Measurements from ENCODE around the gene KRT81. TPM values are rescaled to one million over a fixed set of nuclear protein-coding genes. Genes with fewer than 3 reads are reported as not detected.
"Not testable (repeated sequence)": the region's sequence is repeated elsewhere in the genome, so short reads cannot be mapped to it uniquely, and the experiment has no call there.

The KRT81 gene
- total RNA-seq, 1 experiment from 2014 or later = 0.70 TPM

DNA sequence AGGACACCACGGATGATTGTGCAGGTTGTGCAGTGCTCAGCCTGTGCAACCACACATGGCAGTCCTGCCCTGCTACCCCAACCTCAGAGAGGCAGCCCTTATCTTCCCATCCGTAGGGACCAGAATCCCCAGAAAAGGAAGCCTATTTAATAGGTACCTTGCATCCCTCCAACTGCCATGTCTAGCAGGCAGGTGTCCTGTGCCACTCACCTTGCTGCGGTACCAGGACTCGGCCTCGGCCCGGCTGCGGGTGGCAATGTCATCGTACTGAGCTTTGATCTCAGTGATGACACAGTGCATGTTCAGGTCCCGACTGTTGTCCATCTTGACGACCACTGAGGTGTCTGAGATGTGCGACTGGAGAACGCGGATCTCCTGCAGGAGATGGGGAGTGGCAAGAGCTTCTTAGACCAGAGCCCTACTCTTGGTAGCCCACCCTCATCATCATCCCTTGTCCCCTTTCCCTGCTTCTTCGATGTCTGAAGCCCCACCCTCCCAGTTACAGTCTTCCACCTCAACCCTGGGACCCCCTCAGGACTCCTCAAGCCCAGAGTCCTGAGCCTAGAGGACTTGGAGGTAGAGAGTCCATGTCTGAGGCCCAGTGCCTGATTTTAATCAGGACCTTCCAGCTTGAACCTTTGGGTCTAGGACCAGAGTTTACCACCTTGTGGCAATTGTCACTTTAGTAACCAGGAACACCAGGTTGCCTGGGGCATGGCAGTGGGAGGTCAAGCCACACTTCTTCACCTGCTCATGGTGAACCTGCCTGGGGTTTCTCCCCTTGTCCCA, 37.7 kb downstream of the KRT81 start:
- POLR2A ChIA-PET = no interaction called here
- H3K27ac Mint-ChIP-seq = no peak overlapping the region
- no peak overlapping the region for H3K4me3 Mint-ChIP-seq
- ATAC-seq = no peak
- DNase-seq (ENCODE audit: low spot score) = no peak
- CTCF ChIA-PET = interaction anchor here (1.8 kb wide), 1 partner anchor 54 kb away, joined by 4 read pairs; no protein-coding TSS in a partner anchor
- H3K4me1 Mint-ChIP-seq = peaks cover 17% of the 10 kb centered on the region
- no peaks in the 10 kb centered on the region for H3K36me3 Mint-ChIP-seq
- peaks cover 66% of the 10 kb centered on the region for H3K27me3 Mint-ChIP-seq (ENCODE audit: low read depth)
- H3K9me3 Mint-ChIP-seq = no peaks in the 10 kb centered on the region
- no peak for TF ChIP-seq PRRX2 (CRISPR knock-in tag; IDR thresholded peaks at IDR 0.05)
- no peak for TF ChIP-seq SMAD3 (CRISPR knock-in tag; IDR thresholded peaks at IDR 0.05; ENCODE audit: borderline replicate concordance)
- TF ChIP-seq ATF1 (CRISPR knock-in tag; IDR thresholded peaks at IDR 0.05) = no peak
- TF ChIP-seq, protein P1, sequence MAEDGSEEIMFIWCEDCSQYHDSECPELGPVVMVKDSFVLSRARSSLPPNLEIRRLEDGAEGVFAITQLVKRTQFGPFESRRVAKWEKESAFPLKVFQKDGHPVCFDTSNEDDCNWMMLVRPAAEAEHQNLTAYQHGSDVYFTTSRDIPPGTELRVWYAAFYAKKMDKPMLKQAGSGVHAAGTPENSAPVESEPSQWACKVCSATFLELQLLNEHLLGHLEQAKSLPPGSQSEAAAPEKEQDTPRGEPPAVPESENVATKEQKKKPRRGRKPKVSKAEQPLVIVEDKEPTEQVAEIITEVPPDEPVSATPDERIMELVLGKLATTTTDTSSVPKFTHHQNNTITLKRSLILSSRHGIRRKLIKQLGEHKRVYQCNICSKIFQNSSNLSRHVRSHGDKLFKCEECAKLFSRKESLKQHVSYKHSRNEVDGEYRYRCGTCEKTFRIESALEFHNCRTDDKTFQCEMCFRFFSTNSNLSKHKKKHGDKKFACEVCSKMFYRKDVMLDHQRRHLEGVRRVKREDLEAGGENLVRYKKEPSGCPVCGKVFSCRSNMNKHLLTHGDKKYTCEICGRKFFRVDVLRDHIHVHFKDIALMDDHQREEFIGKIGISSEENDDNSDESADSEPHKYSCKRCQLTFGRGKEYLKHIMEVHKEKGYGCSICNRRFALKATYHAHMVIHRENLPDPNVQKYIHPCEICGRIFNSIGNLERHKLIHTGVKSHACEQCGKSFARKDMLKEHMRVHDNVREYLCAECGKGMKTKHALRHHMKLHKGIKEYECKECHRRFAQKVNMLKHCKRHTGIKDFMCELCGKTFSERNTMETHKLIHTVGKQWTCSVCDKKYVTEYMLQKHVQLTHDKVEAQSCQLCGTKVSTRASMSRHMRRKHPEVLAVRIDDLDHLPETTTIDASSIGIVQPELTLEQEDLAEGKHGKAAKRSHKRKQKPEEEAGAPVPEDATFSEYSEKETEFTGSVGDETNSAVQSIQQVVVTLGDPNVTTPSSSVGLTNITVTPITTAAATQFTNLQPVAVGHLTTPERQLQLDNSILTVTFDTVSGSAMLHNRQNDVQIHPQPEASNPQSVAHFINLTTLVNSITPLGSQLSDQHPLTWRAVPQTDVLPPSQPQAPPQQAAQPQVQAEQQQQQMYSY (CRISPR knock-in tag; IDR thresholded peaks at IDR 0.05) = no peak
- TF ChIP-seq, protein P2, sequence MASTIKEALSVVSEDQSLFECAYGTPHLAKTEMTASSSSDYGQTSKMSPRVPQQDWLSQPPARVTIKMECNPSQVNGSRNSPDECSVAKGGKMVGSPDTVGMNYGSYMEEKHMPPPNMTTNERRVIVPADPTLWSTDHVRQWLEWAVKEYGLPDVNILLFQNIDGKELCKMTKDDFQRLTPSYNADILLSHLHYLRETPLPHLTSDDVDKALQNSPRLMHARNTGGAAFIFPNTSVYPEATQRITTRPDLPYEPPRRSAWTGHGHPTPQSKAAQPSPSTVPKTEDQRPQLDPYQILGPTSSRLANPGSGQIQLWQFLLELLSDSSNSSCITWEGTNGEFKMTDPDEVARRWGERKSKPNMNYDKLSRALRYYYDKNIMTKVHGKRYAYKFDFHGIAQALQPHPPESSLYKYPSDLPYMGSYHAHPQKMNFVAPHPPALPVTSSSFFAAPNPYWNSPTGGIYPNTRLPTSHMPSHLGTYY (CRISPR knock-in tag; IDR thresholded peaks at IDR 0.05) = no peak
- no peak for TF ChIP-seq CBFB (CRISPR knock-in tag; IDR thresholded peaks at IDR 0.05; ENCODE audit: low read depth)
- TF ChIP-seq FOXJ3 (CRISPR knock-in tag; IDR thresholded peaks at IDR 0.05; ENCODE audit: borderline replicate concordance) = no peak

DNA sequence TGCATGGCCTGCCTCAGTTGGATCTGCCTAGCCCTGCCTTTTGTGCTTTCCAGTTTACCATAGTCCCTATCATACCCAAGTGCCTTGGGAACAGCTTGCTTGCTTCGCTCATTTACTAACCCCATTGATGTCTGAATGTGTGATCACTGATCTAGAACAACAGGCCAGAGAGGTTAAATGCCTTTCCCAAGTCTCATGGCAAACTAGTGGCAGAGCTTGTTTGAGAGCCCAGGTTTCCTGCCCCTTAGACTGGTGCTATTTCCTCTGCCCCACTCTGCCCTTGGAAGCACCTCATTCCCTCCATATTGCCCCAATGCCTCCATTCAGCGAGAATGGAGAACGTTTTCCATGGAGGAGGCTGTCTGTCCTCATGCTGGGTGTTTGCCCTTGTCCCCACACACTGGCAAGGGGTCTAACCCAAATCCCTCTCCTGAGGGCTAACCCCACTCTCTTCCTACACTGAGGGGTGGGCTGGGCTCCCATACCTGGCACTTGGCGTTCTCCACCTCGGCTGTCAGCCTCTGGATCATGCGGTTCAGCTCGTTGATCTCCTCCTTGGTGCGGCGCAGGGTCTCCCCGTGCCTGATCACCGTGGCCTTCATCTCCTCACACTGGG, 38.5 kb downstream of the KRT81 start:
- DNase-seq (ENCODE audit: low spot score) (no peak), ATAC-seq (no peak)
- POLR2A ChIA-PET = no interaction called here
- Mint-ChIP-seq H3K4me1 (peaks cover 20% of the 10 kb centered on the region), H3K9me3 (no peaks in the 10 kb centered on the region), H3K36me3 (no peaks in the 10 kb centered on the region), H3K27ac (no peak overlapping the region; the same call in 1 of the 2 replicates), H3K4me3 (no peak overlapping the region), H3K27me3 (ENCODE audit: low read depth) (peaks cover 62% of the 10 kb centered on the region)
- TF ChIP-seq FOXJ3 (CRISPR knock-in tag; IDR thresholded peaks at IDR 0.05; ENCODE audit: borderline replicate concordance) = no peak
- no peak for TF ChIP-seq ARID4B (CRISPR knock-in tag; IDR thresholded peaks at IDR 0.05; ENCODE audit: borderline replicate concordance)
- TF ChIP-seq, protein P3, sequence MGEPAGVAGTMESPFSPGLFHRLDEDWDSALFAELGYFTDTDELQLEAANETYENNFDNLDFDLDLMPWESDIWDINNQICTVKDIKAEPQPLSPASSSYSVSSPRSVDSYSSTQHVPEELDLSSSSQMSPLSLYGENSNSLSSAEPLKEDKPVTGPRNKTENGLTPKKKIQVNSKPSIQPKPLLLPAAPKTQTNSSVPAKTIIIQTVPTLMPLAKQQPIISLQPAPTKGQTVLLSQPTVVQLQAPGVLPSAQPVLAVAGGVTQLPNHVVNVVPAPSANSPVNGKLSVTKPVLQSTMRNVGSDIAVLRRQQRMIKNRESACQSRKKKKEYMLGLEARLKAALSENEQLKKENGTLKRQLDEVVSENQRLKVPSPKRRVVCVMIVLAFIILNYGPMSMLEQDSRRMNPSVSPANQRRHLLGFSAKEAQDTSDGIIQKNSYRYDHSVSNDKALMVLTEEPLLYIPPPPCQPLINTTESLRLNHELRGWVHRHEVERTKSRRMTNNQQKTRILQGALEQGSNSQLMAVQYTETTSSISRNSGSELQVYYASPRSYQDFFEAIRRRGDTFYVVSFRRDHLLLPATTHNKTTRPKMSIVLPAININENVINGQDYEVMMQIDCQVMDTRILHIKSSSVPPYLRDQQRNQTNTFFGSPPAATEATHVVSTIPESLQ (CRISPR knock-in tag; IDR thresholded peaks at IDR 0.05) = no peak
- TF ChIP-seq GTF2I (CRISPR knock-in tag; conservative IDR thresholded peaks at IDR 0.05) = no peak
- TF ChIP-seq, protein P4, sequence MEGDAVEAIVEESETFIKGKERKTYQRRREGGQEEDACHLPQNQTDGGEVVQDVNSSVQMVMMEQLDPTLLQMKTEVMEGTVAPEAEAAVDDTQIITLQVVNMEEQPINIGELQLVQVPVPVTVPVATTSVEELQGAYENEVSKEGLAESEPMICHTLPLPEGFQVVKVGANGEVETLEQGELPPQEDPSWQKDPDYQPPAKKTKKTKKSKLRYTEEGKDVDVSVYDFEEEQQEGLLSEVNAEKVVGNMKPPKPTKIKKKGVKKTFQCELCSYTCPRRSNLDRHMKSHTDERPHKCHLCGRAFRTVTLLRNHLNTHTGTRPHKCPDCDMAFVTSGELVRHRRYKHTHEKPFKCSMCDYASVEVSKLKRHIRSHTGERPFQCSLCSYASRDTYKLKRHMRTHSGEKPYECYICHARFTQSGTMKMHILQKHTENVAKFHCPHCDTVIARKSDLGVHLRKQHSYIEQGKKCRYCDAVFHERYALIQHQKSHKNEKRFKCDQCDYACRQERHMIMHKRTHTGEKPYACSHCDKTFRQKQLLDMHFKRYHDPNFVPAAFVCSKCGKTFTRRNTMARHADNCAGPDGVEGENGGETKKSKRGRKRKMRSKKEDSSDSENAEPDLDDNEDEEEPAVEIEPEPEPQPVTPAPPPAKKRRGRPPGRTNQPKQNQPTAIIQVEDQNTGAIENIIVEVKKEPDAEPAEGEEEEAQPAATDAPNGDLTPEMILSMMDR (IDR thresholded peaks at IDR 0.05) = no peak
- no peak for TF ChIP-seq GABPB1 (CRISPR knock-in tag; IDR thresholded peaks at IDR 0.05)
- TF ChIP-seq JUN (CRISPR knock-in tag; IDR thresholded peaks at IDR 0.05) = no peak
- CTCF ChIA-PET = interaction anchor here (0.6 to 4.9 kb wide), 11 partner anchors 12 to 627 kb away, joined by 3 to 45 read pairs (median 4); partner anchors contain the start of gene KRT86

- H3K4me3 Mint-ChIP-seq, H3K9me3 Mint-ChIP-seq, H3K36me3 Mint-ChIP-seq, POLR2A ChIA-PET, H3K27ac Mint-ChIP-seq: not testable (repeated sequence)
- H3K27me3 Mint-ChIP-seq (ENCODE audit: low read depth) = peaks cover 58% of the 10 kb centered on the region
- ATAC-seq = peak; percentile 11; the same call in 1 of the 2 replicates
- peak; percentile 61 for DNase-seq (ENCODE audit: low spot score)
- CTCF ChIA-PET = interaction anchor here (0.6 to 4.9 kb wide), 15 partner anchors 11 to 627 kb away, joined by 3 to 45 read pairs (median 5); partner anchors contain the start of genes KRT7 and KRT86
- H3K4me1 Mint-ChIP-seq = peaks cover 27% of the 10 kb centered on the region
Observed at GRCh38 chr12:52252175-52252615, 39.1 kb downstream of the KRT81 start.

Data from WTC11 (cell line).